Rectal smooth muscle tissue (tissue), 1 donor: ENCODE data around the gene ZNF329.
A peak's percentile ranks its signal among the peaks of the same experiment; 100 is the strongest.
"Not testable (repeated sequence)": the region's sequence is repeated elsewhere in the genome, so short reads cannot be mapped to it uniquely, and the experiment has no call there.

ENCODE experiments used
- H3K27ac ChIP-seq: one replicate; pipeline ENCODE4 v1.7.0; 2013; ENCODE audit warnings: low read depth, low read length, inconsistent platforms
- H3K27me3 ChIP-seq: one replicate; pipeline ENCODE4 v1.7.0; 2013; ENCODE audit warnings: low read length; ENCODE audit not compliant: control insufficient read depth, insufficient read depth
- H3K36me3 ChIP-seq: one replicate; pipeline ENCODE4 v1.7.0; 2013; ENCODE audit warnings: low read length; ENCODE audit not compliant: control insufficient read depth, insufficient read depth
- H3K4me1 ChIP-seq: one replicate; pipeline ENCODE4 v1.7.0; 2013; ENCODE audit warnings: low read length; ENCODE audit not compliant: control insufficient read depth, insufficient read depth
- H3K4me3 ChIP-seq: one replicate; pipeline ENCODE4 v1.7.0; 2013; ENCODE audit warnings: low read length
- H3K9ac ChIP-seq: one replicate; pipeline ENCODE4 v1.7.0; 2013; ENCODE audit warnings: low read length

ZNF329 gene

DNA sequence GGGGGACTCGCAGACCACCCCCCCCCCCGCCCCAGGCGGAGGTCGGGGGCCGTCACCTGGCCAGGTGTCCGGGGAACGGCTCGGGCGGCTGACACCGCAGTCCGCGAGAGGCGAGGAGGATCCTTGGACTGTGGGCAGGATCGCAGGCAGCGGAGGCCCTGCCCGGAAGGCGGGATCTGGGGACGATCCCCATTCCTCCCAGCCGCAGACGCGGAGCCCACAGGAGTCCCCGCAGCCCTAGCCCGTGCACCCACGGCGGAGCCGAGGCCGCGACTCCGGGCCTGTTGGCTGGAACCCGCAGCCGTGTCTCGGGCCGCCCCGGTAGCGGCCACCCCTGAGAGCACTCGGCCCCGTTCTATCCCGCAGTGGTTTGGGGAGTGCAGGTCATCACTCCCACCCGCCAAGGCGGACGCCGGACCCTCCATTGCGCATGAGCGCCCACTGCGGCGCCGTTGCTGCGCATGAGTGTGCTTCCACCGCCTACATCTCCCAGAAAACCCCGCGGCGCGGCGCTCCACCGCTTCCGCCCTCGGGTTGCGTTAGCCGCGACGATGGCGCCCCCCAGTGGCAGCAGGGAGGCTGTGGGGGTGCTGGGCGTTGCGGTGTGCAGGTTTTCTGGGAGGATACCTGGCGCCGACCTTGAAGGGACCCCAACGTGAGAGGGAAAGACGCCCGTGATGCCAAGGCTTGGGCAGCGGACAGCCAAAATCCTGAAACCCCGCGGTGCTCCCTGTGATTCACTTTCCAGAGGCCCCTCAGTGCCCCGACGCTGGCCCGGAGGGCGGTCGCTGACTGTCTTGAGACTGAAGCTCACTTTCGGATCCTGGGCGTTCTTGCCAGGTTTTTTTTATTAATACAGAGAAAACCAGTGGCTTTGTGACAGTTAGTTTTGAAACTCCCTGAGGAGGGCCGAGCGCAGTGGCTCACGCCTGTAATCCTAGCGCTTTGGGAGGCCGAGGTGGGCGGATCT lies 4.4 kb upstream of the ZNF329 start:
- no peaks in the 10 kb centered on the region for H3K36me3 ChIP-seq
- no peaks in the 10 kb centered on the region for H3K27me3 ChIP-seq
- H3K4me3 ChIP-seq = peak overlapping the region; percentile 87
- peak overlapping the region; percentile 89 for H3K27ac ChIP-seq
- peak overlapping the region; percentile 57 for H3K9ac ChIP-seq
- peaks cover 5% of the 10 kb centered on the region for H3K4me1 ChIP-seq

DNA sequence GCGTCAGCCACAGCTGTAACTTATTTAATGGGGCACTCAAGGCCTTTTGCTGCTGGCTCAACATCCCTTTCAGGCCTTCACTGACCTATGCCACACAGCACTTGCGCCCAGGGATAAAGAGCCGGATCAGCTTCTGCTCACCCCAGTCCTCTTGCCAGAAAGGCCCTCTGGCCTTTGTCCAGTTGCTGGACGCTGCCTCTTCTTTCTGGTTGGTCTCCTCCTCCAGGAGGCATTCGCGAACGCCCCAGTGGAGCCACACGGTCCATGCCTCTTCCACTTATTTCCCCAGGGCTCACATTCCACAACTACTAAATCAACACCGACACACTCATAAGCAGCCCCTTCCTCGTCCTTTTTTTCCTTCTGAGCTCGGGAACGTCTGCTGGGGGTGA lies 3.7 kb upstream of the ZNF329 start:
- H3K4me3 ChIP-seq = peak overlapping the region; percentile 87
- H3K27ac ChIP-seq = peak overlapping the region; percentile 89
- no peaks in the 10 kb centered on the region for H3K27me3 ChIP-seq
- H3K4me1 ChIP-seq = peaks cover 5% of the 10 kb centered on the region
- peak overlapping the region; percentile 57 for H3K9ac ChIP-seq
- no peaks in the 10 kb centered on the region for H3K36me3 ChIP-seq

DNA sequence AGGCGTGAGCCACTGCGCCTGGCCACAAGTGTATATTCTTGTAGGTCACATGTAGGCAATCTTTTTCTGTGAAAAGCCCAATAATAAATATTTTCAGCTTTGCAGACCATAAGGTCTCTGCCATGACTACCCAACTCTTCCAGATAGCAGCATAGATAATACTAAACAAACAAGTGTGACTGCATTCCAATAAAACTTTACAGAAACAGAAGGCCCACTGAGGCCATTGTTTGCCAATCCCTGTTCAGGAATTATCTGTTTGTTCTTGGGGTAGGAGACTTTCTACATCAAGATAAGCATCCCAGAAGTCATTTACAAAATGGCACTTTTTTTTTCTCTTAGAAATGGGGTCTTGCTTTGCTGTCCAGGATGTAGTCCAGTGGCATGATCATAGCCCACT lies 2.8 kb upstream of the ZNF329 start:
- peaks cover 5% of the 10 kb centered on the region for H3K4me1 ChIP-seq
- H3K4me3 ChIP-seq = no peak overlapping the region

DNA sequence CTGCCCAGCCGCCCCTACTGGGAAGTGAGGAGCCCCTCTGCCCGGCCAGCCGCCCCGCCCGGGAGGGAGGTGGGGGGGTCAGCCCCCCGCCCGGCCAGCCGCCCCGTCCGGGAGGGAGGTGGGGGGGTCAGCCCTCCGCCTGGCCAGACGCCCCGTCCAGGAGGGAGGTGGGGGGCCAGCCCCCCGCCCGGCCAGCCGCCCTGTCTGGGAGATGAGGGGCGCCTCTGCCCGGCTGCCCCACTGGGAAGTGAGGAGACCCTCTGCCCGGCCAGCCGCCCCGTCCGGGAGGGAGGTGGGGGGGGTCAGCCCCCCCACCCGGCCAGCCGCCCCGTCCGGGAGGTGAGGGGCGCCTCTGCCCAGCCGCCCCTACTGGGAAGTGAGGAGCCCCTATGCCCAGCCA lies 3.1 kb downstream of the ZNF329 start:
- H3K4me3 ChIP-seq, H3K36me3 ChIP-seq, H3K9ac ChIP-seq, H3K27ac ChIP-seq, H3K27me3 ChIP-seq, H3K4me1 ChIP-seq: not testable (repeated sequence)

More for the DNA sequence above, 2.8 kb upstream of the ZNF329 start:
- Histone ChIP-seq H3K27me3 (no peaks in the 10 kb centered on the region), H3K27ac (no peak overlapping the region), H3K36me3 (no peaks in the 10 kb centered on the region), H3K9ac (no peak overlapping the region)

DNA sequence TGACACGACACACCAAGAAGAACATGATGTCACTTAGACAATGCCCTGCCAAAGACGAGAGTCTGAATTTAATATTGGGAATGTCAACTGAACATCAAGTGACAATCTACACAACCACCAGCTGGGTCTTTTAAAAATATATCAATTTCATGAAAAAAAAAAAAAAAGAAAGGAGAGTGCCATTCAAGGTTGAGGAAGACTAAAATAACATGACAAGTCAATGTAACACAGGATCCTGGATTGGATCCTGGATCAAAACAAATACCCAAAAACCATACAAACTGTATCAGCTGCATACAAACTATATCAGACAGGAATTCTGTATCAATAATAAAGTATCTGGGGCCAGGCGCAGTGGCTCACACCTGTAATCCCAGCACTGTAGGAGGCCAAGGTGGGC lies 4.7 kb downstream of the ZNF329 start:
- no peak overlapping the region for H3K9ac ChIP-seq
- H3K4me1 ChIP-seq = no peaks in the 10 kb centered on the region
- H3K27ac ChIP-seq = no peak overlapping the region
- H3K4me3 ChIP-seq = no peak overlapping the region
- peaks cover 11% of the 10 kb centered on the region for H3K36me3 ChIP-seq
- no peaks in the 10 kb centered on the region for H3K27me3 ChIP-seq

DNA sequence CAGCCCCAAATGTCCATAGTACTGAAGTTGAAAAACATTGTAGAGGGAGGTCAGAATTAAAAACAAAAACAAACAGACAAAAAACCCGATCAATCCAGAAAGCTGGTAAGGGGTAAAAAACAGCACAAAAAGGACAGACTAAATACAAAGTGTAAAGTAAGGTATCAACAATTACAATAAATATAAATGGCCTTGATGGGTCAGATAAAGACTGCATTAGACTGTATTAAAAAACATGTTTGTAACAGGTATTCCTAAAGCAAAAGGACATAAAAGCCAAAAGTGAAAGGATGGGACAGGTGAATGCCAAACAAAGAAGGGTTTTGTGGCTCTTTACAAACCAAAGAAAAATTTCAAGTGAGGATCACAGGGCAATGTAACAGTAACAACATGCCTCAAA lies 16.3 kb downstream of the ZNF329 start:
- no peaks in the 10 kb centered on the region for H3K4me1 ChIP-seq
- no peak overlapping the region for H3K27ac ChIP-seq
- no peak overlapping the region for H3K4me3 ChIP-seq
- no peak overlapping the region for H3K9ac ChIP-seq
- H3K27me3 ChIP-seq = no peaks in the 10 kb centered on the region
- H3K36me3 ChIP-seq = peaks cover 26% of the 10 kb centered on the region

DNA sequence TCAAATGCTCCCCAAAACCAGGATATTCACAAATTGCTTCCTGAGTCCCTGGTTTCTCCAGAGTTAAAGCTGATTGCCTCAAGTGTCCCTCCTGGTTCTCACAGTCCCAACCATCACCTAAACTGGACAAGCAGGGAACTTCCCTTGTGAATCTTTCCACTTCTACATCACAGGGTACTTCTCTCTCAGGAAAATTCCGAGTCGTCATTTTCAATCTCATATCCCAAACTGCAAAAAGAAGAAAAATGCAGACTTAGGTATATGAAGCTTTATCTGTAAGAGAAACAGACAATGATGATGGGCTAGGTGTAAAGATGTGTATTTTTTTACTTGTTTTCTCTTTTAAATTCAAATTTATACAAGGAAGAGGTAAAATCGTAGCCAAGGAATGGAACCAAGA lies 21.3 kb downstream of the ZNF329 start:
- no peaks in the 10 kb centered on the region for H3K27me3 ChIP-seq
- H3K36me3 ChIP-seq = peaks cover 32% of the 10 kb centered on the region
- no peak overlapping the region for H3K27ac ChIP-seq
- peak overlapping the region; percentile 23 for H3K4me3 ChIP-seq
- no peak overlapping the region for H3K9ac ChIP-seq
- H3K4me1 ChIP-seq = no peaks in the 10 kb centered on the region

DNA sequence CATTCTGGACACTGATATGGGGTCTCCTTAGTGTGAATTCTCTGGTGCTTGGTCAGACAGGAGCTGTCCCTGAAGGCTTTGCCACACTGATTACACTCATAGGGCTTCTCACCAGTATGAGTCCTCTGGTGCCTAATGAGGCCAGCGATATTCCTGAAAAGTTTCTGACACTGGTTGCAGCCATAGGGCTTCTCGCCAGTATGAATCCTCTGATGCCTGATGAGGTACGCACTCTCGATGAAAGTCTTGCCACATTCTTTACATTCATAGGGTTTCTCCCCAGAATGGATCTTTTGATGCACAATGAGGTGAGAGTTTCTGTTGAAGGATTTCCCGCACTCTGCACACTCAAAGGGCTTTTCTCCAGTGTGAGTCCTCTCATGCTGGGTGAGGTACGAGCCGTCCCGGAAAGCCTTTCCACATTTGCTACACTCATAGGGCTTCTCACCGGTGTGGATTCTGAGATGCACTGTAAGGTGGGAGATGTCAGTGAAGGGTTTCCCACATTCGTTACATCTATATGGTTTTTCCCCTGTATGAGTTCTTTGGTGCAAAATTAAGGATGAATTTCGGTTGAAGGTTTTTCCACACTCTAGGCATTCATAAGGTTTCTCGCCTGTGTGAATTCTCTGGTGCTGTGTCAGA lies 22.4 kb downstream of the ZNF329 start:
- H3K9ac ChIP-seq = no peak overlapping the region
- peaks cover 32% of the 10 kb centered on the region for H3K36me3 ChIP-seq
- H3K4me3 ChIP-seq = peak overlapping the region; percentile 31
- H3K4me1 ChIP-seq = no peaks in the 10 kb centered on the region
- no peaks in the 10 kb centered on the region for H3K27me3 ChIP-seq
- H3K27ac ChIP-seq = no peak overlapping the region

DNA sequence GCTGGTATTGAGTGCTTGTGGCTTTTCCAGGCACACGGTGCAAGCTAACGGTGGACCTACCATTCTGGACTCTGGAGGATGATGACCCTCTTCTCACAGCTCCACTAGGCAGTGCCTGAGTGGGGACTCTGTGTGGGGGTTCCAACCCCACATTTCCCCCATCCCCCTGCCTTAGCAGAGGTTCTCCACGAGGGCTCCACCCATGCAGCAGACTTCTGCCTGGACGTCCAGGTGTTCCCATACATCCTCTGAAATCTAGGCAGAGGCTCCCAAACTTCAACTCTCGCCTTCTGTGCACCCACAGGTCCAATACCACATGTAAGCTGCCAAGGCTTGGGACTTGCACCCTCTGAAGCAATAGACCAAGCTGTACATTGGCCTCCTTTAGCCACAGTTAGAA lies 27.2 kb downstream of the ZNF329 start:
- Histone ChIP-seq H3K4me1 (no peaks in the 10 kb centered on the region), H3K4me3 (no peak overlapping the region), H3K27me3 (no peaks in the 10 kb centered on the region), H3K36me3 (peaks cover 10% of the 10 kb centered on the region), H3K9ac (no peak overlapping the region), H3K27ac (no peak overlapping the region)

DNA sequence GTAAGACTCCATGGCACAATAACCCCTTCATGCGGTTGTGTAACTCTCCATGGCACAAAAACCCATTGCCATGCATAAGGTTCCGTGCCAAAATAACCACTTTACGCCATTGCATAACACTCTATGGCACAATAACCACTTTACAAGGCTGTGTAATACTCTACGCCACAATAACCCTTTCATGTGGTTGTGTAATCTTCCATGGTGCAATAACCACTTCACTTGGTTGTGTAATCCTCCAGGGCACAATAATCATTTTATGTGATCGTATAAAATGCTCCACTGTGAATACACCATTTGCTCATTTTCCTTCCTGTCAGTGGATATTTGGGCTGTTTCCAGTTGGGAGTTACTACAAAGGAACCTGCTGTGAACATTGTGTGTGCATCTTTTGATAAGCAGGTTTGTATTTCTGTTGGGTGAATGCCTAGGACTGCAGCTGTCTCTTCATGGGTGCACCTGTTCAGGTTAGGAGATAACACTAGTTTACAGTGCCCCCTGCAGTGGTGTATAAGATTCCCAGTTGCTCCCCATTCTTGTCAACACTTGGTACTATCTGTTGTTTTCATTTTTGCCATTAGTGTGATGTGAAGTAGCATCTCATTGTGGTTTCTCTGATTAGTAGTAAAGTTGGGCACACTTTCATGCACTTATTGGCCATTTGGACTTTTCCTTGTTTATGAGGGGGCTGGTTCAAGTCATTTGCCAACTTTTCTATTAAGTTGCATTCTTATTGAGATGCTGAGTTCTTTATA lies 31.4 kb downstream of the ZNF329 start:
- no peaks in the 10 kb centered on the region for H3K27me3 ChIP-seq
- no peaks in the 10 kb centered on the region for H3K36me3 ChIP-seq
- no peak overlapping the region for H3K4me3 ChIP-seq
- no peak overlapping the region for H3K27ac ChIP-seq
- H3K9ac ChIP-seq = no peak overlapping the region
- H3K4me1 ChIP-seq = no peaks in the 10 kb centered on the region

DNA sequence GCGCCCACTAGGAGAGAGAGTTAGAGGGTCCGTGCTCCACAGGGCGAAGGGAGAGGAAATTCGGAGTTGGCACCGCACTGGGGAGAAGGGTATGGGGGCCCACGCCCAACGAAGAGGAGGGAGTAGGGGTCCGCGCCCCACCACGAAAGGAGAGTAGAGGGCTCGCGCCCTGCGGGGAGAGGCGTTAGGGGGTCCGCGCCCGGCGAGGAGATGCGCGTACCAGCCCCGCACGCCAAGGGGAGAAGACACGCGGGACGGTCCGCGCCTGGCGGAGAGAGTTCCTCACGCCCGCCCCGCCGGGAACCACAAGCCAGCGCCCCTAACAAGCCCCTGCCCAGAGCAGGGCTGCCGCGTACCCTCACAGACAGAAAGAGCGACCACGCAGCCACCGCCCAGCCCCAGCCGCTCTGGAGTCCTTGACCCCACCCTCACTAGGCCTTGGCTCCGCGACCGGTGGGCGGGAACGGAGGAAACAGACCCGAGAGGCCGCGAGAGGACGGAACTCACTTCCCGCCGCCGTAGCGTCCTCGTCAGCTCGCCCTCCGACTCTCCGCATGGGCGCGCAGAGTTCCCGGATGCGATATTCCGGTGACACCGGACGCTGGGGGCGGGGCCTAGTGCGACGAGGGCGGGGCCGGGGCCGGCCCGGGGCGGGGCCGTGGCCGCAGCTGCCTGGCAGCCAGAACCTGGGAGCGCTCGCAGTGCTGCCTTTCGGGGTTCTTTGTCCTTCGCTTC lies 32.6 kb downstream of the ZNF329 start:
- no peak overlapping the region for H3K4me3 ChIP-seq
- H3K4me1 ChIP-seq = no peaks in the 10 kb centered on the region
- no peaks in the 10 kb centered on the region for H3K27me3 ChIP-seq
- no peak overlapping the region for H3K9ac ChIP-seq
- no peak overlapping the region for H3K27ac ChIP-seq
- no peaks in the 10 kb centered on the region for H3K36me3 ChIP-seq

DNA sequence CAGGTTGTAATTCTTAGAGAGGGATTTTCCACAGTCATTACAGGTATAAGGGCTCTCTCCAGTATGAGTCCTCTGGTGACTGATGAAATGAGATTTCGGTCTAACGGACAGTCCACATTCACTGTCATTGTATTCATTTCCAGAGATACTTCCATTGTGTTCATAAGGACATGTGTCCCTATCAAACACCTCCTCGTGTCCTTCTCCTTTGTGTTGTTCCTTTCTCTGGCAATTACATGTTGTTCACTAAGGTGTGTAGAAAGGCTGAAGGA lies 42.1 kb downstream of the ZNF329 start:
- H3K36me3 ChIP-seq = no peaks in the 10 kb centered on the region
- H3K9ac ChIP-seq = no peak overlapping the region
- no peak overlapping the region for H3K4me3 ChIP-seq
- no peaks in the 10 kb centered on the region for H3K4me1 ChIP-seq
- H3K27ac ChIP-seq = no peak overlapping the region
- H3K27me3 ChIP-seq = no peaks in the 10 kb centered on the region
